HepG2 (cell line): ENCODE data around the gene USP38. TPM values are rescaled to one million over a fixed set of nuclear protein-coding genes. Genes with fewer than 3 reads are reported as not detected.

ENCODE experiments used
- HDAC1 ChIP-seq: sonication (generic); formaldehyde crosslinking; IDR thresholded peaks from 2 replicates; pipeline ENCODE4 v1.5.1; 2020; ENCODE audit warnings: mild to moderate bottlenecking, missing genetic modification reagents
- PCBP2 ChIP-seq: fragments of 200-400 bp; formaldehyde crosslinking; optimal IDR thresholded peaks from 2 replicates; pipeline ENCODE3; 2018; ENCODE audit warnings: low read length, low read depth; ENCODE audit not compliant: poor library complexity, severe bottlenecking
- PHF21A ChIP-seq: sonication (generic); formaldehyde crosslinking; IDR thresholded peaks from 2 replicates; pipeline ENCODE4 v1.5.0; 2020; ENCODE audit warnings: mild to moderate bottlenecking, missing genetic modification reagents
- TBX2 ChIP-seq: sonication (generic); formaldehyde crosslinking; IDR thresholded peaks from 2 replicates; pipeline ENCODE4 v1.5.0; 2020; ENCODE audit warnings: missing genetic modification reagents, mild to moderate bottlenecking, borderline replicate concordance
- ZBTB3 ChIP-seq: sonication (generic); formaldehyde crosslinking; IDR thresholded peaks from 2 replicates; pipeline ENCODE4 v1.4.0; 2020; ENCODE audit warnings: low read depth, mild to moderate bottlenecking, moderate library complexity, missing genetic modification reagents, borderline replicate concordance
- ZNF180 ChIP-seq: sonication (generic); formaldehyde crosslinking; IDR thresholded peaks from 2 replicates; pipeline ENCODE4 v1.4.0; 2020; ENCODE audit warnings: low read depth, missing genetic modification reagents, borderline replicate concordance
- ZNF30 ChIP-seq: sonication (generic); formaldehyde crosslinking; IDR thresholded peaks from 2 replicates; pipeline ENCODE4 v1.5.0; 2020; ENCODE audit warnings: mild to moderate bottlenecking, missing genetic modification reagents
- polyA plus RNA-seq, 8 experiments: library from polyadenylated mRNA; depleted of rRNA in 3 of 8; stranded (reverse) in 7 of 8; unstranded in 1 of 8; fragments of >200 nt; fragmentation: Illumina TruSeq in 4 of 8; extraction: Trizol in 4 of 8; gene quantifications; 2 replicates each; pipeline versions ENCODE4 v1.2.1 to v1.2.3, GENCODE V29; 2011 to 2016; ENCODE audit warnings: low read depth in 4 of 8, missing spikeins in 1 of 8, mixed read lengths in 1 of 8; ENCODE audit not compliant: insufficient read depth in 1 of 8
- total RNA-seq, 5 experiments: library from RNA; depleted of rRNA; stranded (reverse); fragments of >200 nt; fragmentation: Illumina TruSeq; extraction: Trizol; gene quantifications; 2 replicates each; pipeline ENCODE4 v1.2.3, GENCODE V29; 2016; ENCODE audit warnings: low read depth in 1 of 5
- TF ChIP-seq, protein P1 (sequence below): sonication (generic); formaldehyde crosslinking; IDR thresholded peaks from 2 replicates; pipeline ENCODE4 v1.4.0; 2020; ENCODE audit warnings: missing genetic modification reagents
- TF ChIP-seq, protein P2 (sequence below), 2 experiments: sonication (generic) in 1 of 2; formaldehyde crosslinking in 1 of 2; IDR thresholded peaks; 2 replicates each; pipeline versions ENCODE4 v1.4.0 to v1.6.1; 2016 to 2020; ENCODE audit warnings: borderline replicate concordance in 1 of 2, low read depth in 1 of 2, mild to moderate bottlenecking in 1 of 2, missing genetic modification reagents in 1 of 2
- TF ChIP-seq, protein P3 (sequence below), 2 experiments: fragments of 450-650 bp in 1 of 2; sonication (generic) in 1 of 2; formaldehyde crosslinking in 1 of 2; IDR thresholded peaks; 2 replicates each; pipeline versions ENCODE4 v1.6.1 to v1.8.0; 2016 to 2022; ENCODE audit warnings: antibody characterized with exemption in 1 of 2, mild to moderate bottlenecking in 1 of 2, missing genetic modification reagents in 1 of 2

The USP38 gene
- total and polyA plus RNA-seq, 2 of the 13 experiments (the other 11 are each of a cell fraction or from before 2014, with no cell fraction given) = 4.5 to 11.8 TPM

DNA sequence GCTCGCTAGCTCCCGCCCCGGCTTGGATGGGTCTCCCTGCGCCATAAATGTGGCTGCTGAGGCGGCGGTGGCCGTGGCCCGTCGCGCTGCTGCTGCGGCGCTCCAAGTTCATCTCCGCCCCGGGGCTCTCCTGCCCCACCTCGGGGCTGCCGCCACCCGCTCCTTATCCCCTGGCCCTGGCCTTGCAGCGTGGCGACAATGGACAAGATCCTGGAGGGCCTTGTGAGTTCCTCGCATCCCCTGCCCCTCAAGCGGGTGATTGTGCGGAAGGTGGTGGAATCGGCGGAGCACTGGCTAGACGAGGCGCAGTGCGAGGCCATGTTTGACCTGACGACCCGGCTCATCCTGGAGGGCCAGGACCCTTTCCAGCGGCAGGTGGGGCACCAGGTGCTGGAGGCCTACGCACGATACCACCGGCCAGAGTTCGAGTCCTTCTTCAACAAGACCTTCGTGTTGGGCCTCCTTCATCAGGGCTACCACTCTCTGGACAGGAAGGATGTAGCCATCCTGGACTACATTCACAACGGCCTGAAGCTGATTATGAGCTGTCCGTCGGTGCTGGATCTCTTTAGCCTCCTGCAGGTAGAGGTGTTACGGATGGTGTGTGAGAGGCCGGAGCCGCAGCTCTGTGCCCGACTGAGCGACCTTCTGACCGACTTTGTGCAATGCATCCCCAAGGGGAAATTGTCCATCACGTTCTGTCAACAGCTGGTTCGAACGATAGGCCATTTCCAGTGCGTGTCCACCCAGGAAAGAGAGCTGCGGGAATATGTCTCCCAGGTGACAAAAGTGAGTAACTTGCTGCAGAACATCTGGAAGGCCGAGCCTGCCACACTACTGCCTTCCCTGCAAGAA is 763 bp downstream of the USP38 start (continued):
- TF ChIP-seq, protein P1, sequence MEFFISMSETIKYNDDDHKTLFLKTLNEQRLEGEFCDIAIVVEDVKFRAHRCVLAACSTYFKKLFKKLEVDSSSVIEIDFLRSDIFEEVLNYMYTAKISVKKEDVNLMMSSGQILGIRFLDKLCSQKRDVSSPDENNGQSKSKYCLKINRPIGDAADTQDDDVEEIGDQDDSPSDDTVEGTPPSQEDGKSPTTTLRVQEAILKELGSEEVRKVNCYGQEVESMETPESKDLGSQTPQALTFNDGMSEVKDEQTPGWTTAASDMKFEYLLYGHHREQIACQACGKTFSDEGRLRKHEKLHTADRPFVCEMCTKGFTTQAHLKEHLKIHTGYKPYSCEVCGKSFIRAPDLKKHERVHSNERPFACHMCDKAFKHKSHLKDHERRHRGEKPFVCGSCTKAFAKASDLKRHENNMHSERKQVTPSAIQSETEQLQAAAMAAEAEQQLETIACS (CRISPR knock-in tag) = no peak
- no peak for TF ChIP-seq ZBTB3 (CRISPR knock-in tag)
- TF ChIP-seq PCBP2 = no peak
- TF ChIP-seq ZNF30 (CRISPR knock-in tag) = peak; percentile 42; the same call in 1 of the 2 replicates
- peak; percentile 73; the same call in 1 of the 2 replicates for TF ChIP-seq HDAC1 (CRISPR knock-in tag)
- peak; percentile 19; the same call in 1 of the 2 replicates for TF ChIP-seq TBX2
- TF ChIP-seq, protein P2, sequence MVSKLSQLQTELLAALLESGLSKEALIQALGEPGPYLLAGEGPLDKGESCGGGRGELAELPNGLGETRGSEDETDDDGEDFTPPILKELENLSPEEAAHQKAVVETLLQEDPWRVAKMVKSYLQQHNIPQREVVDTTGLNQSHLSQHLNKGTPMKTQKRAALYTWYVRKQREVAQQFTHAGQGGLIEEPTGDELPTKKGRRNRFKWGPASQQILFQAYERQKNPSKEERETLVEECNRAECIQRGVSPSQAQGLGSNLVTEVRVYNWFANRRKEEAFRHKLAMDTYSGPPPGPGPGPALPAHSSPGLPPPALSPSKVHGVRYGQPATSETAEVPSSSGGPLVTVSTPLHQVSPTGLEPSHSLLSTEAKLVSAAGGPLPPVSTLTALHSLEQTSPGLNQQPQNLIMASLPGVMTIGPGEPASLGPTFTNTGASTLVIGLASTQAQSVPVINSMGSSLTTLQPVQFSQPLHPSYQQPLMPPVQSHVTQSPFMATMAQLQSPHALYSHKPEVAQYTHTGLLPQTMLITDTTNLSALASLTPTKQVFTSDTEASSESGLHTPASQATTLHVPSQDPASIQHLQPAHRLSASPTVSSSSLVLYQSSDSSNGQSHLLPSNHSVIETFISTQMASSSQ (IDR thresholded peaks at IDR 0.05; ENCODE audit: low read depth) = no peak
- TF ChIP-seq, protein P2 (CRISPR knock-in tag; IDR thresholded peaks at IDR 0.05; ENCODE audit: borderline replicate concordance) = 0 out of 2 replicates have a peak, but pooled peaks have one; percentile 26
- TF ChIP-seq, protein P3, sequence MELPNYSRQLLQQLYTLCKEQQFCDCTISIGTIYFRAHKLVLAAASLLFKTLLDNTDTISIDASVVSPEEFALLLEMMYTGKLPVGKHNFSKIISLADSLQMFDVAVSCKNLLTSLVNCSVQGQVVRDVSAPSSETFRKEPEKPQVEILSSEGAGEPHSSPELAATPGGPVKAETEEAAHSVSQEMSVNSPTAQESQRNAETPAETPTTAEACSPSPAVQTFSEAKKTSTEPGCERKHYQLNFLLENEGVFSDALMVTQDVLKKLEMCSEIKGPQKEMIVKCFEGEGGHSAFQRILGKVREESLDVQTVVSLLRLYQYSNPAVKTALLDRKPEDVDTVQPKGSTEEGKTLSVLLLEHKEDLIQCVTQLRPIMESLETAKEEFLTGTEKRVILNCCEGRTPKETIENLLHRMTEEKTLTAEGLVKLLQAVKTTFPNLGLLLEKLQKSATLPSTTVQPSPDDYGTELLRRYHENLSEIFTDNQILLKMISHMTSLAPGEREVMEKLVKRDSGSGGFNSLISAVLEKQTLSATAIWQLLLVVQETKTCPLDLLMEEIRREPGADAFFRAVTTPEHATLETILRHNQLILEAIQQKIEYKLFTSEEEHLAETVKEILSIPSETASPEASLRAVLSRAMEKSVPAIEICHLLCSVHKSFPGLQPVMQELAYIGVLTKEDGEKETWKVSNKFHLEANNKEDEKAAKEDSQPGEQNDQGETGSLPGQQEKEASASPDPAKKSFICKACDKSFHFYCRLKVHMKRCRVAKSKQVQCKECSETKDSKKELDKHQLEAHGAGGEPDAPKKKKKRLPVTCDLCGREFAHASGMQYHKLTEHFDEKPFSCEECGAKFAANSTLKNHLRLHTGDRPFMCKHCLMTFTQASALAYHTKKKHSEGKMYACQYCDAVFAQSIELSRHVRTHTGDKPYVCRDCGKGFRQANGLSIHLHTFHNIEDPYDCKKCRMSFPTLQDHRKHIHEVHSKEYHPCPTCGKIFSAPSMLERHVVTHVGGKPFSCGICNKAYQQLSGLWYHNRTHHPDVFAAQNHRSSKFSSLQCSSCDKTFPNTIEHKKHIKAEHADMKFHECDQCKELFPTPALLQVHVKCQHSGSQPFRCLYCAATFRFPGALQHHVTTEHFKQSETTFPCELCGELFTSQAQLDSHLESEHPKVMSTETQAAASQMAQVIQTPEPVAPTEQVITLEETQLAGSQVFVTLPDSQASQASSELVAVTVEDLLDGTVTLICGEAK (IDR thresholded peaks at IDR 0.05) = no peak
- TF ChIP-seq, protein P3 (CRISPR knock-in tag; IDR thresholded peaks at IDR 0.05) = no peak
- TF ChIP-seq PHF21A (CRISPR knock-in tag) = peak; percentile 42; the same call in 1 of the 2 replicates
- no peak for TF ChIP-seq ZNF180
